ENCODE measurements around the gene KREMEN2. TPM values are rescaled to one million over a fixed set of nuclear protein-coding genes. Genes with fewer than 3 reads are reported as not detected.

Gene KREMEN2
- total RNA-seq, 4 donors from 2014 or later, result 1.9 to 3.8 (median 2.5) TPM

DNA sequence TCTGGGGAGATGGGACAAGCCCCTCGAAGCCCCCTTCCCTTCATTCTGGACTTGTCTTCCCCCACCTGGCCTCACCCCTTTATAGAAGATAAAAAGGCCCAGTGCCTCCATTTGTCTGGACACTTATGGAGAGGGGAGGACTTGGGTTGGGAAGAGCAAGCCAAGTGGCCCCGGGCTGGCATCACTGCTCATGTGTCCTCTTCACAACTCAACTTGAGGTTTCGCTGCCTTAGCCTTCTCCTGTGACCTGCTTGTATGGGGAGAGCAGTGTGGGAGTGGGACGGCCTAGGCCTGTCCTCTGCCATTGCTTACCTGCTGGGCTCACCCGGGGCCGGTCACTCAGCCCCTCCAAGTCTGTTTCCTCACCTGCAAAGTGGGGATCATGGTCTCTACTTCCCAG, 6.5 kb downstream of the KREMEN2 start:
- 81 to 83% methylated on average over 6 of the region's 6 CpGs for WGBS, 2 donors
- TF ChIP-seq, protein P1, sequence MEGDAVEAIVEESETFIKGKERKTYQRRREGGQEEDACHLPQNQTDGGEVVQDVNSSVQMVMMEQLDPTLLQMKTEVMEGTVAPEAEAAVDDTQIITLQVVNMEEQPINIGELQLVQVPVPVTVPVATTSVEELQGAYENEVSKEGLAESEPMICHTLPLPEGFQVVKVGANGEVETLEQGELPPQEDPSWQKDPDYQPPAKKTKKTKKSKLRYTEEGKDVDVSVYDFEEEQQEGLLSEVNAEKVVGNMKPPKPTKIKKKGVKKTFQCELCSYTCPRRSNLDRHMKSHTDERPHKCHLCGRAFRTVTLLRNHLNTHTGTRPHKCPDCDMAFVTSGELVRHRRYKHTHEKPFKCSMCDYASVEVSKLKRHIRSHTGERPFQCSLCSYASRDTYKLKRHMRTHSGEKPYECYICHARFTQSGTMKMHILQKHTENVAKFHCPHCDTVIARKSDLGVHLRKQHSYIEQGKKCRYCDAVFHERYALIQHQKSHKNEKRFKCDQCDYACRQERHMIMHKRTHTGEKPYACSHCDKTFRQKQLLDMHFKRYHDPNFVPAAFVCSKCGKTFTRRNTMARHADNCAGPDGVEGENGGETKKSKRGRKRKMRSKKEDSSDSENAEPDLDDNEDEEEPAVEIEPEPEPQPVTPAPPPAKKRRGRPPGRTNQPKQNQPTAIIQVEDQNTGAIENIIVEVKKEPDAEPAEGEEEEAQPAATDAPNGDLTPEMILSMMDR (IDR thresholded peaks at IDR 0.05), result no peak
- no peak for TF ChIP-seq POLR2A (IDR thresholded peaks at IDR 0.05)
- no peak overlapping the region for H3K4me3 ChIP-seq (ENCODE audit: low read depth, poor library complexity, severe bottlenecking)
- intact Hi-C loops (cut with DNase I; ENCODE audit: low total_unique reads), result no loop called here
- no peak for DNase-seq (ENCODE audit: low spot score in 2 of 2)

DNA sequence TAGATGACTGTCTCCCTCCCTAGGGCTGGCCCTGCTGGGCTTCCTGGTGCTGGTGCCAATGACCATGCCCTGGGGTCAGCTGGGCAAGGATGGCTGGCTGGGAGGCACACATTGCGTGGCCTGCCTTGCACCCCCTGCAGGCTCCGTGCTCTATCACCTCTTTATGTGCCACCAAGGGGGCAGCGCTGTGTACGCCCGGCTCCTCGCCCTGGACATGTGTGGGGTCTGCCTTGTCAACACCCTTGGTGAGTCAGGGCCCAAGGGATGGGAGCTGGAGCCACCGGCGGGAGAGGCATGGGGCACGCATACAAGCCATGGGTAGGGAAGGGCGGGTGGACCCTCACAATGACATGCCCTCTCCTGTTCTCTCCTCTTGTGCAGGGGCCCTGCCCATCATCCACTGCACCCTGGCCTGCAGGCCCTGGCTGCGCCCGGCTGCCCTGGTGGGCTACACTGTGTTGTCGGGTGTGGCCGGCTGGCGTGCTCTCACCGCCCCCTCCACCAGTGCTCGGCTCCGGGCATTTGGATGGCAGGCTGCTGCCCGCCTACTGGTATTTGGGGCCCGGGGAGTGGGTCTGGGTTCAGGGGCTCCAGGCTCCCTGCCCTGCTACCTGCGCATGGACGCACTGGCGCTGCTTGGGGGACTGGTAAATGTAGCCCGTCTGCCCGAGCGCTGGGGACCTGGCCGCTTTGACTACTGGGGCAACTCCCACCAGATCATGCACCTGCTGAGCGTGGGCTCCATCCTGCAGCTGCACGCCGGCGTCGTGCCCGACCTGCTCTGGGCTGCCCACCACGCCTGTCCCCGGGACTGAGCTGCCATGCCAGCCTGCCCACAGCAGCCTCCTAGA, 7.3 kb downstream of the KREMEN2 start:
- intact Hi-C loops (cut with DNase I; ENCODE audit: low total_unique reads), result no loop called here
- no peak for TF ChIP-seq POLR2A (IDR thresholded peaks at IDR 0.05)
- TF ChIP-seq, protein P1 (IDR thresholded peaks at IDR 0.05), result no peak
- DNase-seq (ENCODE audit: low spot score in 2 of 2), result no peak

DNA sequence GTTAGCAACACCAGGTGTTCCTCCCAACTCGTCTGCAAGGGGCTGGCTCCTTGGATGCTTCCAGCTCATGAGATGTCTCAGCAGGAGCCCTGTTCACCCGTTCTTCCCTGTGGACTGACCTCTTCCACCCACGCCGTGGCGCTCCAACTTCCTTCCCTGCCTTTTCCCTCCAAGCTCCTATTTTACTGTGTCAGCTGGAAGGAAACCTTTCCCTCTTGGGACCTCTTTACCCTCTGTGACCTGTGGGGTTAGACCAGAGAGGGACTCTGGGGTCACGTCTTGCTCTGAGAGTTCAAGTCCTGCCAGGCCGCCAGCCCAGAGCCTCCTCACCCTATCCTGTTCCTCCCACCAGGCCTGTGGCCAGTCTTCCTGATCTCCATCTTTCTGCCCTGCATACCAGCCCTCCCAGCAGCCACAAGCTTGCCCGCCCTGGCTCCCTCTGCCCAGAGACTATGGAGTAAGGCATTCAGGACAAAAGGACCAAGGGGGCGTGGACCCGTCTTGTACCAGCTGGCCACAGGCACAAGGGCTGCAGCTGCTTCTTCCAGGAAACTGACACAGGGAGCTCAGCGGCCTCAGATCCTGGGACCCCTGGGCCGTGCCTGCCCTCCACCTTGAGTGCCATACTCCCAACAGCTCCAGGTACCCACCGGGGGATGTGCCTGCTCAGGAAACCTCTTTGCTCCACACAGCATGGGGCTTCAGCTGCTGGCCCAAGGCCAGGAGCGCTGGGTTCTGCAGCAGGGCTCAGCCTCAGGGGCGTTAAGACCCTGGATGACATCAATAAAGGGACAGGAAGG, 8.1 kb downstream of the KREMEN2 start:
- DNase-seq (ENCODE audit: low spot score in 2 of 2), result no peak
- H3K4me3 ChIP-seq (ENCODE audit: low read depth, poor library complexity, severe bottlenecking), result no peak overlapping the region
- WGBS, 2 donors, result 79% methylated on average over 12 to 13 of the region's 15 CpGs
- intact Hi-C loops (cut with DNase I; ENCODE audit: low total_unique reads), result no loop called here
- TF ChIP-seq, protein P1 (IDR thresholded peaks at IDR 0.05), result no peak
- no peak for TF ChIP-seq POLR2A (IDR thresholded peaks at IDR 0.05)

More for the DNA sequence above, 7.3 kb downstream of the KREMEN2 start:
- WGBS, 2 donors, result 82 to 88% methylated on average over 7 to 28 of the region's 35 CpGs
- no peak overlapping the region for H3K4me3 ChIP-seq (ENCODE audit: low read depth, poor library complexity, severe bottlenecking)

DNA sequence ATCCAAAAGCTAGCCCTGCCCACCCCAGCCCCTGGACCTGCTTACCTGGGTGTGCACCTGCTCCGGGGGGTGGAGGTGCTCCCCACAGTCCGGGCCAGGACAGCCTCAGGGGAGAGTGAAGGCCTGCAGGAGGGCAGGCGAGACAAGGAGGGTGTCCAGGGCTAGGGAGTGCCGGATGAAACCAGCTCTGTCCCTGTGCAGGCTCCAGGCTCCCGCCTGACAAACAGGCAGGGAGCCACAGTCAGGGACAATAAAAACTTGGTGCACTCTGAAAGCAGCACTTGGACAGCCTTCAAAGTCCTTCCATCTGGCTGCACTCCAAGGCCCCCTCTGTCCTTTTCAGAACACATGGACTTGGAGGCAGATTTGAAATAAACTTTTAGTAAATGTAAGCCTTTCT, 9.0 kb downstream of the KREMEN2 start:
- no peak for DNase-seq (ENCODE audit: low spot score in 2 of 2)
- H3K4me3 ChIP-seq (ENCODE audit: low read depth, poor library complexity, severe bottlenecking), result no peak overlapping the region
- intact Hi-C loops (cut with DNase I; ENCODE audit: low total_unique reads), result no loop called here
- WGBS, 2 donors, result 70 to 71% methylated on average over 5 of the region's 5 CpGs
- TF ChIP-seq, protein P1 (IDR thresholded peaks at IDR 0.05), result no peak
- no peak for TF ChIP-seq POLR2A (IDR thresholded peaks at IDR 0.05)

DNA sequence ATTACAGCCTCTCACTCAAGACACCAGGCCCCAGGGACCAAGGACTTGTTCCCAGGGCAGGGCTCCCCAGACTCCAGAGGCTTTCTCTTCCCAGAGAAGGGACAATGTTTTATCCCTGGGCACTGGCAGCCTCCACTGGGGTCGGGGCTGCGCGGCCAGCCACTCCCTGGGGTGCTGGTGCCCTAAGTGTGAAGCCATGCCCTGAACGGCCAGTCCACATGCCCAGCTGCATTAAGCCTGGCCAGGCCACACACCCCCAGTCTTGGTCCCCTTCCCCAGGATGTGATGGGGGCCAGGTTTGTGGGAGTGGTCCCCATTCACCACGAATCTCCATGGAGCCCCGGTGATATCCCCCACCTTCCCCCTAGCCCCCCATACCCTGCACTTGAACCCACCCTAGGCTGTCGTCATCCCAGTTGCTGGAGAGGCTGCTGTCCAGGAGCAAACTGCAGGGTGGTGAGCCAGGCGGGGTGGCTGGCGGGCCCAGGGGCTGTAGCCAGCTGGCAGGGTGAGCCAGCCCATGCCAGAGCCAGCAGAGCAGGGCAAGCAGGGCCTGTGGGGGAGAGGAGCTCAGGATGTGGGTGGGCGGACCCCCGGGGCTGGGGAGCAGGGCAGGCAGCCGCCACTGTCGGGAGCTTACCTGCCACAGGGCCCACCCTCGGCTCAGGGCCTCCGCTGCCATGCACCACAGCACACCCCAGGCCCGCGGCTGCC, 9.7 kb downstream of the KREMEN2 start:
- TF ChIP-seq, protein P1 (IDR thresholded peaks at IDR 0.05), result no peak
- TF ChIP-seq POLR2A (IDR thresholded peaks at IDR 0.05), result no peak
- intact Hi-C loops (cut with DNase I; ENCODE audit: low total_unique reads), result no loop called here
- DNase-seq (ENCODE audit: low spot score in 2 of 2), result no peak
- WGBS, 2 donors, result 82 to 85% methylated on average over 12 to 13 of the region's 17 CpGs
- no peak overlapping the region for H3K4me3 ChIP-seq (ENCODE audit: low read depth, poor library complexity, severe bottlenecking)
